Osteocyte (in vitro differentiated cells): Measurements from ENCODE around the gene FHOD3. TPM values are rescaled to one million over a fixed set of nuclear protein-coding genes. Genes with fewer than 3 reads are reported as not detected.

Experiments
- DNase-seq: peaks from one replicate; pipeline ENCODE4 v3.0.0; 2021; ENCODE audit warnings: mixed read lengths; ENCODE audit not compliant: unreplicated experiment; ENCODE audit errors: extremely low spot score
- H3K27ac Mint-ChIP-seq: one replicate; pipeline ENCODE4 v1.8.0; 2021; ENCODE audit warnings: mild to moderate bottlenecking, mixed read lengths; ENCODE audit not compliant: unreplicated experiment
- H3K27me3 Mint-ChIP-seq: one replicate; pipeline ENCODE4 v1.8.0; 2021; ENCODE audit warnings: mixed read lengths; ENCODE audit not compliant: unreplicated experiment
- H3K36me3 Mint-ChIP-seq: one replicate; pipeline ENCODE4 v1.8.0; 2021; ENCODE audit warnings: mixed read lengths; ENCODE audit not compliant: unreplicated experiment
- H3K4me1 Mint-ChIP-seq: one replicate; pipeline ENCODE4 v1.8.0; 2021; ENCODE audit warnings: mixed read lengths; ENCODE audit not compliant: unreplicated experiment
- H3K4me3 Mint-ChIP-seq: one replicate; pipeline ENCODE4 v1.8.0; 2021; ENCODE audit warnings: mild to moderate bottlenecking, moderate library complexity, mixed read lengths; ENCODE audit not compliant: unreplicated experiment
- H3K9me3 Mint-ChIP-seq: one replicate; pipeline ENCODE4 v1.8.0; 2021; ENCODE audit warnings: mixed read lengths; ENCODE audit not compliant: unreplicated experiment
- CTCF ChIP-seq: fragments of 200-600 bp; sonication (generic); IDR thresholded peaks from 2 replicates; pipeline ENCODE4 v1.5.0; 2021; ENCODE audit warnings: antibody characterized with exemption, mild to moderate bottlenecking, moderate library complexity
- total RNA-seq: library from RNA; stranded (reverse); gene quantifications from 2 replicates; pipeline ENCODE4 v1.2.1, GENCODE V29; 2021

Gene FHOD3
- total RNA-seq, 1 donor from 2014 or later = 1.2 TPM

GRCh38 chr18:36826556-36826955 is 529.0 kb downstream of the FHOD3 start:
- TF ChIP-seq CTCF = no peak
- H3K4me3 Mint-ChIP-seq = no peak overlapping the region
- peaks cover 4% of the 10 kb centered on the region for H3K36me3 Mint-ChIP-seq
- no peaks in the 10 kb centered on the region for H3K9me3 Mint-ChIP-seq
- peaks cover 34% of the 10 kb centered on the region for H3K4me1 Mint-ChIP-seq
- no peak overlapping the region for H3K27ac Mint-ChIP-seq
- no peak for DNase-seq
- H3K27me3 Mint-ChIP-seq = no peaks in the 10 kb centered on the region

GRCh38 chr18:36828157-36828629 is 530.7 kb downstream of the FHOD3 start:
- H3K27me3 Mint-ChIP-seq = no peaks in the 10 kb centered on the region
- DNase-seq = no peak

GRCh38 chr18:36828630-36829361 is 531.3 kb downstream of the FHOD3 start, which contains the start of the genes KIAA1328 and TPGS2:
Gene KIAA1328, plus strand, starts transcription at chr18:36829127. Its CDS starts 12 bp downstream, at chr18:36829139.
Gene TPGS2, minus strand, starts transcription at chr18:36829002. Its CDS starts 235 bp downstream, at chr18:36828767.
- Mint-ChIP-seq H3K9me3 (no peaks in the 10 kb centered on the region), H3K27me3 (no peaks in the 10 kb centered on the region), H3K4me1 (peaks cover 38% of the 10 kb centered on the region), H3K36me3 (no peaks in the 10 kb centered on the region), H3K27ac (peak within 1 kb of the TSS; percentile 94), H3K4me3 (peak within 1 kb of the TSS; percentile 97)
- DNase-seq = peak; percentile 97
- TF ChIP-seq CTCF = peak; percentile 72

More at GRCh38 chr18:36828157-36828629, 530.7 kb downstream of the FHOD3 start:
- Mint-ChIP-seq H3K36me3 (no peaks in the 10 kb centered on the region), H3K4me3 (peak overlapping the region; percentile 97), H3K9me3 (no peaks in the 10 kb centered on the region), H3K4me1 (peaks cover 38% of the 10 kb centered on the region), H3K27ac (peak overlapping the region; percentile 94)
- no peak for TF ChIP-seq CTCF

Other genes with a start within 250 kb of the FHOD3 start
- gene RPRD1A, start 230.2 kb upstream of the FHOD3 start, total RNA-seq = 34.9 and 41.9 TPM in 2 replicates
- 75.8 and 79.2 TPM in 2 replicates for gene SLC39A6, start 168.4 kb upstream of the FHOD3 start, total RNA-seq
- gene ELP2, start 167.8 kb upstream of the FHOD3 start, total RNA-seq = 89.9 and 93.4 TPM in 2 replicates
- gene MOCOS, start 110.2 kb upstream of the FHOD3 start, total RNA-seq = 5.2 and 5.5 TPM in 2 replicates